Measurements from ENCODE around the gene CHST11.

Gene CHST11

DNA sequence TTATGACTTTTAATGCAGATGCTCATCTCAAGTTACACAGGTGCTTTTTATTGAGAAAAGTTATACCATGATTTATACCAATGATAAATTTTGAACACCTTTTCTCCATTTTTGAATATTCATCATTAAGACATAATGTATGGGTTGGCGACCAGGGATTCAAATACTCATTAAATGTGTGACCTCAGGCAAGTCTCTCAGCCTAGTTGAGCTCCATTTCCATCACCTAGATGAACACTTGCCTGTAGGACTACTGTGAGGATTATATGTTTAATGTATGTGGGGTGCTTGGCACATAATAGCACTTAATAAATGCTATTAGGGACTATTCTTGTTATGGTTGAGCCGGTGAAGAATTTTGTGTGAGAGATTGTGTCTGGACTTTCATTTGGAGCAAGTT is 228.6 kb downstream of the CHST11 start:
- no peak for DNase-seq

DNA sequence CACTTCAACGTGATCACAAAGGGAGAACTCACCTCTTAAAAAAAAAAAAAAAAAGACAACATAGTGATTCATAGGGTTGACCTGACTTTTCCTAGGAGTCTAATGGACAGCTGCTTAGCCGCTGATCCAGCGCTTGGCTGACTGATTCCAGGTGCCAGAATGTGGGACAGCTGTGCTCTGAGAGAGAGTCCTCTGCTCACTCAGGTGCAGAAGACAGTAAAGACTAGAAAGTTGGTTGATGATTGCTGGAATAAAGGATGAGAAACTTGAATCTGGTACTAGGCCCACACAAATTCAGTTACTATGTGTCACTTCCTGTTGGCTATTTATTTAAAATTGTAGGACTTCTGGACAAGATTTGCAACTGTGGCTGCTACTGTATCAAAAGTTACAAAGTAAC is 229.4 kb downstream of the CHST11 start:
- DNase-seq, result no peak

DNA sequence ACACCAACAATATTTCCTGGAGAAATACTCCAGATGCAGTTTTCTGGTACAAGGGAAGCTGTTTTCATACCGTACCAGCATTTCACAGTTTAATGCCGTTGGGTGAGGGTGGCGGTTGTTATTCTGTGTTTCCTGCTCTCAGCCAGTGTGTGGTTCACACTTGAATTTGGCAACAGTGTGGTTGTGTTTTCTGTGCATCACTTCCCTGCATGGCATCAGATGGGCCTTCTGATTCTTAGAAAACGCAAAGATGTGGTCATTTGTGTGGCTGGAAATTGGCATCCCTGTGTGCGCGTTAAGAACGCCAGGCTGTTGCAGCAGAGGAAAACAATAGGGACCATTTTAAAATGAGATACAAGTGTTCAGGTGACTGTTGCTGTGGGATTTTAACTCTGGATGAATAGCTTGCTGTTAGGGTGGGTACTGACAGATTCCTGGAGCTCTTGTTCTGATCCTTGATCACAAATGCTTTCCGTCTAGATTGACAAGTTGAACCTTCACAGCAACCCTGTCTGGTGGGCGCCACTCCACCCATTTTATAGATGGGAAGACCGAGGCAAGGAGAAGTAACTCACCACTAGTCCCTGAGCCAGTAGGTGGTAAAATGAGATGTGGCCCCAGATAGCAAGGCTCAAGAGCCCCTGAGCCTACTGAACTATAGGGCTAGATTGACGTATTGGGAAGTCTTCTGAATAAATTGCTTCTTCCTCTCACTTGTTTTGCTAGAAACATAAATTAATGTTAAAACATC is 231.2 kb downstream of the CHST11 start:
- DNase-seq, result no peak

DNA sequence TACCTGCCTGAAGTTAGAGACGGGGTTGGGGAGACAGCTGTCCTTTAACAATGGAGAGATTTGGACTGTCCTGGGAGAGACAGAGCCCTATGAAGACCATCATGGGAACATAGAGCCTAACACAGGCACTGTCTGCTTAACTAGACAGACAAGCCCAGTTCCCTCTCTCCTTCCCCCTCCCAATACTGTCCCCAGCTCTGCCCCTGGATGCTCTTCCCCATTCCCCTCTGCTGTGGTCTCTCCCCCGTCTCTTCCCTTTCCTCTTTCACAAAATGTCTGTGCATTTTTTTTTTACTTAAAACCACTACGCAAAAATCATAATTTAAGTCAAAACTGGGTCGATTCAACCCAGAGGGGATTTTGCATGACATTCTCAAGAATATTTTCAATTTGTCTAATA is 232.9 kb downstream of the CHST11 start:
- no peak for DNase-seq

DNA sequence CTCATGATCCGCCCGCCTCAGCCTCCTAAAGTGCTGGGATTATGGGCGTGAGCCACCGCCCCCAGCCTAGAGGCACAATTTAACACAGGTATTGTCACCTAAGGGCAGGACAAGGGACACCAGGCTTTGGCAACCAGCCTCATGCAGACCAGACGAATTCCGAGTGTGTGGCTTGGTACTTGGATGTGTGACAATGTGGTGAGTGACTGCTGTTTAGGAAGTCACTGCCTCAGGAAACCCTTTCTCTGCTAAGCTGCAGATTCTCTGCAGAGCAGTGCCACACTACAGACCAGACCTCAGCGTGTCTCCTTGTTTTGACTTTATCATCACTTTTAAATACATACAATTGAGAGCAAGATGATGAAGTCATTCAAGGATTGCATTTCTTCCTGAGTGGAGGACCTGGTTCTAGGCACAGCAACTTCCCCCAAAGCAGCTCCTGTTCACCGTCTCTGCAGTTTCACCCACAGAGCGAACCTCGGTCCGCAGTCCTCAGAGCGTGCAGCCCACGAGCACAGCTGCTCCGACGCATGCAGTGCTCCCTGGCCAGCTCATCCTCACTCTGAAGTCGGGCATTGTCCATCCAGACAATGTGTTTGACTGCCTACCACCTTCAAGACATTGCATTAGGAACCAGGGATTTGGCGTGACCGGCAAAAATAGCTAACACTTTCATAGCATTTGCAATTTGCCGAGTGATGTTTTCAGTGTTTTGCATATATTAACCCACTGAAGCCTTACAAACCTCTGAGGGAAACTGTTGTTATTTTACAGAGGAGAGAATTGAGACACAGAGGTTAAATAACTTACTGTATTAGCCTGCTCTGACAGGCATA is 235.2 kb downstream of the CHST11 start:
- no peak for DNase-seq

DNA sequence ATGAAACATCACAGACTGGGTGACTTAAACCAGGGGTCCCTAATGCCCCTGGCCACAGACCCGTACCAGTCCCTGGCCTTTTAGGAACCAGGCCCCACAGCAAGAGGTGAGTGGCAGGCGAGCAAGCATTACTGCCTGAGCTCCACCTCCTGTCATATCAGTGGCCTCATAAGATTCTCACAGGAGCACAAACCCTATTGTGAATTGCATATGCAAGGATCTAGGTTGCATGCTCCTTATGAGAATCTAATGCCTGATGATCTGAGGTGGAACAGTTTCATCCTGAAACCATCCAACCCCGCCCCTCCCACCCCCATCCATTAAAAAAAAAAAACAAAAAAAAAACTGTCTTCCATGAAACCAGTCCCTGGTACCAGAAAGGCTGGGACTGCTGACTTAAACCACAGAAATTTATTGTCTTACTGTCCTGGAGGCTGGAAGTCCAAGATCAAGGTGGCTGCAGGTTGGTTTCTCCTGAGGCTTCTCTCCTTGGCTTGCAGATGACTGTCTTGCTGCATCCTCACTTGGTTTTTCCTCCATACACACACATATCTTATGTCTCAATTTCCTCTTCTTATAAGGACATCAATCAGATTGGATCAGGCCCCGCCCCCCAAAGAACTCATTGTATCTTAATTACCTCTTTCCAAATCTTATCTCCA is 235.9 kb downstream of the CHST11 start:
- DNase-seq, result no peak

DNA sequence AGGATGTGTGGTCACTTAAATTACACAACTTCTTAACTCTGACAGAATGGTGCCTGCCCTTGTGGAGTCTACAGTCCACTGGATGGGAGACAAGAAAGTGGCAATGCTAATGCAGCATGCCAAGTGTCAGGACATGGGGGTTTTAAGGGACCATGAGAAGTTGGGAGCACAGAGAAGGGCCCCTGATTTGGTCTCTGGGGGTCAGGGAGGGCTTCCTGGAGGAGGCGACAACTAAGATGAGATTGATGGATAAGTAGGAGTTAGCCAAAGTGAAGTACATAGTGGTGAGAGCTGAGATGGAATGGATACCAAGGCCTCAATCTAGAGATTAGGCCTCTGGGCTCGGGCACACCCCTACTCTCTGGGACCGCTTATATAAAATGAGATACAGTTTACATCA is 236.7 kb downstream of the CHST11 start:
- no peak for DNase-seq

DNA sequence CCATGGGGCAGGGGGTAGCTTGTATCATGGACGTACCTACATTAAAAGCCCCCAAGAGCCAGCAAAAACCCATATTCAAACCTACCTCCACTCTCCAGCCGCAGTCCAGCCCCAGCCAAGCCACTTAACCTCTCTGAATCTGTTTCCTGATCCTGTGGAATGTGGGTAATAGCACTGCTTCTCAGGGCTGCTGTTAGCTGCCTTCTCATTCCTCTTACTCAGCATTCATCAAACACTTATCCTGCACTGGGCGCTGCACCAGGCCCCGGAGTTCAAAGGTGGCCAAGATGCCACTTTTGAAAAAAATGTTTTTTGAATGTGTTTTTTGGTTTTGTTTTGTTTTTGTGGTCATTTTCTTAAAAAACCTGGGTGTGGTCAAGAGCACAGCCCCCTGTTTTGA is 237.4 kb downstream of the CHST11 start:
- no peak for DNase-seq

DNA sequence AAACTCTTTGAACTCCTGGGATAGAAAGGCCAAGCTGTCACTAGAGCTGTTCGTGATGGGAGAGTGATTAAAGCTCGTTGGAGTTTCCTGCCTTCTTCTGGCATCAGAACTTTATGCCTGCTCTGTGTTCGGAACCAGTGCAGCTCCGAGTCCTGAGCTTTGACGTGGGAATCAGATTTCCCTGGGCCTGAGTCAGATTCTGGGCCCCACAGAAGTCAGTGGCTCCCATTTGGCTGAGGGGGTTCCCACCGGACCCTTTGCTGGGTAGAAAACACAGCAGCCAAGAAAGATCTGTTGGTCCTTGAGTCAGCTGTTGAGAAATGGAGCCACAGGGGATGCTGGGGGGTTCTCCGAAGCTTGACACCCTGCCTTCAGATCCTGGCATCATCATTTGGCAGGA is 238.0 kb downstream of the CHST11 start:
- no peak for DNase-seq

DNA sequence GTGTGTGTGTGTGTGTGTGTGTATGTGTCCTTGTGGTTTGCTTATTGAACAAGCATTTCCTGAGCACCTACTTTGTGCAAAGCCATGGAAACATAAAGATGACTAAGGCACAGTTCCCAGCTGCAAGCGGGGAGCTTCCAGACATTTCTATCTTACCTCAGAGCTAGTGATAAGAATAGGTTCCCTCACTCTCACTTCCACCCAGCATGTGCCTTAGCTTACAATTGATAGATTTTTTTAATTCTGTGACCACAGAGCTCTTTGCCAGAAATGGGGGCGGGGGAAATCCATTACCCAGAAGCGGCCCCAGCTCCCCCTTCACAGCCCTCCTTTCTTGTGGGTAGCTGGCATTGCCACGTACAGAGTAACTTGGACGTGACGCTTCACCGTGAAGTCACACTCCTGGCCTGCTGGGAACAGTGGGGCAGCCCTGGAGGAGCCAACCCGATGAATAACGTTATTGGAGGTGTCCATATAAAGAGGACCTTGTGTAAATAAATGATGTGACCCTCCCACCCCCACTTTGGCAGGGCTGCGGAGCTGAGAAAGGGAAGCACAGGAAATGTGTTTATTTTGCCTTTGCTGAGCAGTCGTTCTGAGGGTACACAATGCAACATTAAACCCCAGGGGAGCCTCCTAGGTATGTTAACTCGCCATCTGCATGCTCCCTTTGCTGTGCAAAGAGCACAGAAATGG is 238.9 kb downstream of the CHST11 start:
- peak; percentile 70 for DNase-seq

DNA sequence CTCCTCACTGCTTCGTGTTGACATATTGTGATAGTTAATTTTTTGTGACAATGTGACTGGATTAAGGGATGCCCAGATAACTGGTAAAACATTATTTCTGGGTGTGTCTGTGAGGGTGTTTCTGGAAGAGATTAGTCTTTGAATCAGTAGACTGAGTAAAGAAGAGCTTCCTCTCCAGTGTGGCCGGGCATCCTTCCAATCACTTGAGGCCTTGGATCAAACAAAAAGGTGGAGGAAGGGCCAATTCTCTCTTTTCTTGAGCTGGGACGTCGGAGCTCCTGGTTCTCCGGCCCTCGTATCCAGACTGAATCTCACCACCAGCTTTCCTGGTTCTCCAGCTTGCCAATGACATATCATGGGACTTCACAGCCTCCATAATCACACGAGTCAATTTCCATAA is 240.4 kb downstream of the CHST11 start:
- no peak for DNase-seq

DNA sequence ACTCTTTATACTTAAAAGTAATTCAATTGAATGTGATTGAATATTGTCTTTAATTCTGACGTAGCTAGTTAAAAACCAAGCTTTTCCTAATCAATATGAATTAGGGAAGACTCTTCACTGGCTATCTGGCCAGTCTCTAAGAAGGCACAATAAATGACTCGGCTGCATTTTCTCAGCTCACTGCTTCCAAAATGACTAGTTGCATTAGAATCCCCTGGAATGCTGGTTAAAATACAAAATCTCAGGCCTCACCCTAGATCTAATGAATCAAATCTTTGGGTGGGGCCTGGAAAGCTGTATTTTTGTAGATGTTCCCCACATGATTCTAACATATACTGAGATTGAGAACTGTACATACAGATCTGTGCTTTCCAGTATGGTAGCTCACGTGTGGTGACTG is 242.1 kb downstream of the CHST11 start:
- DNase-seq, result no peak

DNA sequence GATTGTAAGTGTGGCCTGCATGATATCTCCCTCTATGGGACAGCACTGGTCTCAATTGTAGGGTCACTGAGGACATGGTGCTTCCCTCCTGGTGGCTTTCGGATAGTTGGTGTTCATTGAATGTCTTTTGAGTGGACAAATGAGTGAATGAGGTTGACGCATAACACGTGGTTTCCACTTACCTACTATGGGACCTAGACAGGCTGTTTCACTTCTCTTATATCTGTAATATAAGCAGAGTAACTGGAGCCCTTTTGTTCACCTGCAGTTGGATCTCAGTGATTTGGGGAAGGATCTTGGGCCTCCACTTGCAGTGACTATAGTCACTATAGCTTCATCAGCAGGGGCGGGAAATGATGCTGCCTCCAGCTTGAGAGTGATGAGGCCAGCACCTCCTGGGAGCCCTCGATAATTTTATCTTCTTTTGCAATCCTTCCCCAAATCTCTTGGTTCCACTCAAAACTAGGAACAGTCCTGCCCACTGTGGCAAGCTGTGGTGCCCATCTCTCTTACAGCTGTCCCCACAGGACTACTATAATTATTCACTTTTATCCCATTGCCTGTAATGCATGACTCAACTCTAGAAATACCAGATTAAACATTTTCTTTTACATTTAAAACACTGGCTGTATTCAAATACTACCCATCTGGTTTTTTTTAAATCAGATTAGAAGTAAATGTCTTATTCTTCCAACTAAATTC is 242.9 kb downstream of the CHST11 start:
- no peak for DNase-seq

DNA sequence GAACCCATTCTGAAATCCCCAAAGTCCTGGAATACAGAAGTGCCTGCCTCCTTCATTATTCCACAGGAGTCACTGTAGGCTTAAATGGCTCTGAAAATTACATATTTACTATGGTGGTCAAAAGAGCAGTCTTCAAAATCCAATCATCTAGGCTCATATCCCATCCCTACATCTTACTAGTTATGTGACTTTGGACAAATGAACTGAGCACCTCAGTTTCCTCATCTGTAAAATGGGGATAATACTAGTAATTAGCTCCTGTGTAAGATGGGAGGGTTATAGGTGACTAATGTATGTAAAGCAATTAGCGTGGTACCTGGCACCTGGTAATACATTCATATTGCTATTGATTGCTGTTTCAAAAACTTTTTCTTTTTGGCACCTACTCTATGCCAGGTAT is 243.6 kb downstream of the CHST11 start:
- DNase-seq, result no peak

DNA sequence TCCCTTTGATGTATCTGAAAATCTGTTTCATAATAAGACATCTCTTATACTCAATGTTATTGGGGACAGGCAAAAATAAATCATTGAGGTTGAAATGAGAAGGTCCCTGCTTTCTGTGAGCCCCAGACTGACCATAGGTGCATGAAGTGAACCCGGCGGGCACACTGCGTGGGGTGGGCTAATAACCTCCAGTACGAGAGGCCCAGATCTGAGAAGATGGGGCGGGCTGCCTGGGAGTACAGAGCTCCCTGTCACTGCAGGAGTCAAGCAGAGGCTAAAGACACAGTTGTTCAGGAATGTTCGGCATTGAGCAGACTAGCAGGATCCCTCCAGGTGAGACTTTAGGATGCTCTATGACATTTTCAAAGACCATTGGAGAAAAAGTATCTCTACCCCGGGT is 244.6 kb downstream of the CHST11 start:
- DNase-seq, result no peak

DNA sequence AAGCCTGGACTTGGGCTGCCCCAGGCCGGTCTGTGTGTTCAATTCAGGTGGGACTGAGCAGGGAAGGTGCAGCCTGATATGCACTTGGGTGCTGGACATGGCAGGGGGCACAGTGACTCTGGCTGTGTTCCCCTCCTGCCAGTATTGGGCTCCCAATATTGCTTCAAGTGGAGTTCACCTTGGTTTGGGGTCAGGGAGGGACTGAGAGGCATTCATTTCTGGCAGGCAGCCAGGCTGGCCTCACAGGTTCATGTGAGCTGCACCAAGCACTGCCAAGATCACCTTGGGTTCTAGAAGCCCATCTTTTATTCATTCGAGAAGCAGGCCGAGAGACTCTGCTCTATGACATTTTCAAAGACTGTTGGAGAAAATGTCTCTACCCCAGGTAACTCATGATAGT is 245.0 kb downstream of the CHST11 start:
- DNase-seq, result no peak

DNA sequence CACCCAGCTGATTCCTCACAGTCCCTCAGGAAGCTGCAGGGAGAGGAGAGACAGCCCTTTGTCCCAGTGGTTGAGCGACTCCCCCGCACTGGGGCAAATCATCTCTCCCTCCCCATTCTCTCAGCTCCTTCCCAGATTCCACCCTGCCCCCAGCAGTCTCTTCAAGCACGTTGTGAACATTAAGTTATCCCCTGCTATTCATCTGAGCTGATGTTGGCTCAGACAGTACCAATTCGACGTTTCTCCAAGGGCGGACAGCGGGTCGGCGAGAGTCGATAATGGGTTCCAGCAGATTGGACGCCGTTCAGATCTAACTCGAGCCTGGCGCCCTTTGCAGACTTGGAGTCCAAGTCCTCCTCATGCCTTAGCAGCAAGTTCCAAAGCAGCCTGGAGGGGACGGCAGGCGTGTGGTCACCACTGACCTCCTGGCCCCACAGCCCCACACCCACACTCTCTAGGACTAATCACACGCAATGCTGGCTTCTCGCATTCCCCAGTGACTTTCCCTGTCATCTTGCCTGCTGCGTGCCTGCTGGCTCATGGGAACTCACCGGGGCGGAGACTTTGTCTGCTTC is 245.9 kb downstream of the CHST11 start:
- no peak for DNase-seq

DNA sequence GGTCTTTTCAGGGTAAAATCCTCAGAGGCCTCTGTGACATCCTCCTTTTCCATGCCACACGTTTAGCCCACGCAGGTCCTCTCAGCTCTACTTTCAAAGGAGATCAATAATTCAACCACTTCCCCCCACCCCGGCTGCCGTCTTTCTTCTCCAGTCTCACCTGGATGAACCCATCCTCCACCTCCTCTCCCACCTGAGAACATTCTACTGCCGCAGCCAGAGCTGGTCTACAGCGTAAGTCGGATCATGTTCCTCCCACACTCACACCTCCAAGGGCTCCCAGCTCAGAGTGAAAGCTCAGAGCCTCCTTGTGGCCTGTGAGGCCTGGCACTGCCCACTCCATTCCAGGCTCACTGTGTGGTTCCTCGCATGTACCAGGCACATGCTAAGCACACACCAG is 246.6 kb downstream of the CHST11 start:
- no peak for DNase-seq

DNA sequence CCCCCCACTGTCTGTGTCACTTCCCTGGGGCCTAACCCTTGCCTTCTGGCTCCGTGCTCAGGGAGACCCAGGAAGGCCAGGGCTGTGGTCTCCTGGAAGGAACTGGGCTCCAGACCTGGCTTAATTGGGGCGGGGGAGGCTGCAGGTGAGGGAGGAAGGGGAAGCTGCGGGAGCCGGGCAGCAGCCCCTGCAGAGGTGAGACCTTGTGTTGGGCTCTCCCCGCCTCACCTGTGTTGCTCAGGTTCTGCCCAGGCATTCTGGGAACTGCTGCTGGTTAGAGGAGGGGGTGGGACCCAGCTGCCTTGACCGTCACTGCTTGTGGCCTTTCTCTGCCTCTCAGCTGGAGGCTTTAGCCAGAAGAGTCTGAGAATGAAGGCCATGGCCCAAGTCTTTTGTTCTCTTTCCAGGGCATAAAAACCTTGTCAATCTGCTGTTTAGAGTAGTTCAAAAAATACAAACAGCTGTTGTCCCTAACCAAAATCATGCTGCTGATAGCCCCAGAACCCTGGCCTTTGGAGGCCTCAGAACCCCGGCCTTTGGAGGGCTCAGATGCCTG is 247.6 kb downstream of the CHST11 start:
- no peak for DNase-seq

DNA sequence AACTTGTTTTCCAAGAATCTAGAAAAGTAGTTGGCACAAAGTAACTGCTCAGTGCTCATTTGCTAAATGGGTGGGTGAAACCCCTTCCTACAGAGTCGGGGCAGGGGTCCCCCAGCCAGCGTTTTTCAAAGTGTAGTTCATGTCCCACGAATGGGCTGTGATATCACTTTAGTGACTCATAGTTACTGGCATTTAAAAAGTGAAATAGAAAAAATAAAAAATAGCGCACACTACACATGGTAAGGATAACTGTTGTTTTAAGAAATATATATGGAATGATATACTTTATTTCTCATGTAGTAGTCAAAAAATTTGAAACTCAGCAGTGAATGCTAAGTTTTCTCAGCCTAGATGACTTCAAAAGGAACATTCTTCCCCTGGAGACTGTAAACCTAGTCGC is 250.4 kb downstream of the CHST11 start:
- no peak for DNase-seq

DNA sequence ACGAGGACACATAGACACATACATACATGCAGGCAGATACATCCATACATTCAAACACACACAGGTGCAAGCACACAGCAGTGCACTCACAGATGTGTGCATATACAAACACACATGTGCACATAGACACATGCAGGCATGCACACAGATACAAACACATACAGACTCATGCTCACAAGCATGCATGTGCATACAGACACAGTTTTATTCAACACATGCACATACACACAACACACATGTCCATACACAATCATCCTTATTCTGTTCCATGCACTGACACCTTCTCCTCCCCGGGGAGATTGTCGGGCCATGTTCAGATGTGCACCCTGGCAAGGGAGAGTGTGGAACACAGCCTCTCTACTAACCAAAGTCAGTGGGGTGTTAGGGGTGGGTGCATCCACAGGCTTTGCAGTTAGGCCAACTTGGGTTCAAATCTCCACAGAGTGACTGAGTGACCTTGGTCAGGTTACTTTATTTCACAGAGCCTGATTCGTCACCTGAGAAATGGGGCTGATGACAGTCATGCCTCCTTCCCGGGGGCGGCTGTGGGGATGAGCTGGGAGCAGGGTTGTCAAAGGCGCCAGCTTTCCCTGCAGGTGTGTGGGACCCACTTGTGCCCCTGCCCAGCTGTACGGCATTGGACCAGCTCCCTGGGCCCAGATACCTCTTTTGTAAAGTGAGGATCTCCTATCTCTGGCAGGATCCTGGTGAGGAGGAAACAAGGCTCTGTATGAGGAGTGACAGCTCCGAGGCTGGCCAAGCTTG is 251.2 kb downstream of the CHST11 start:
- no peak for DNase-seq
